ENCODE measurements around the gene WWP2. TPM values are rescaled to one million over a fixed set of nuclear protein-coding genes. Genes with fewer than 3 reads are reported as not detected.

The WWP2 gene
- total RNA-seq, 1 experiment from 2014 or later, result 40.2 TPM

DNA sequence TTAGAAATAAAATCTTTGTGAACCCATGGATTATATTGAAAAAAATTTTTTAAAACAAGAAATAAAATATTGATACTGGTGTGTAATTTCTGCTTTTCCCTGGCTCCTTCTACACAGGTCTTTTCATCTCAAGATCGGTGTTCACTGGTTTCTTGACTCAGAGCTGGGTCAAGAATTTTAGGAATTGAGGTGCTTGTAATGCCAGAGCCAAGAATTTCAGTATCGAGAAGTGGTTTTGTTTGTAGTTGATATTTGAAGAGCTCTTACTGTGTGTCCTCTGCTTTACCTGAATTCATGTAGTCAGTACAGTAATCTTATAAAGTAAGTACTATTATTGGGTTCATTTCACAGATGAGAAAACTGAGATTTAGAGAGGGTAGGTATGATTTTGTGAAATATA is 7.3 kb downstream of the WWP2 start:
- Histone ChIP-seq H3K4me2 (ENCODE audit: insufficient read depth, insufficient read length, low read length) (no peak overlapping the region), H3T11ph (ENCODE audit: low read length) (no peak overlapping the region), H2BK15ac (ENCODE audit: low read depth, low read length) (no peak overlapping the region), H2AFZ (ENCODE audit: low read length) (no peak overlapping the region), H3K79me1 (ENCODE audit: insufficient read depth, low read depth, low read length, poor library complexity, severe bottlenecking) (peaks cover 4% of the 10 kb centered on the region), H3K9me3 (ENCODE audit: control insufficient read depth, low read depth, low read length) (no peaks in the 10 kb centered on the region), H2AK5ac (ENCODE audit: insufficient read length, low read length) (no peak overlapping the region), H3K18ac (ENCODE audit: insufficient read length, low read depth, low read length) (no peak overlapping the region), H4K91ac (ENCODE audit: insufficient read length, low read depth, low read length) (no peak overlapping the region), H4K8ac (replicated peaks; ENCODE audit: insufficient read length, low read depth, low read length) (no peak overlapping the region), H3K23ac (ENCODE audit: insufficient read length, low read depth, low read length) (no peak overlapping the region), H3K27me3 (ENCODE audit: insufficient read depth, low read length) (no peaks in the 10 kb centered on the region), H2BK5ac (ENCODE audit: insufficient read length, low read length) (no peak overlapping the region), H3K79me2 (ENCODE audit: insufficient read depth, low read length) (peaks cover 7% of the 10 kb centered on the region; the same call in 1 of the 2 replicates), H3K9ac (ENCODE audit: extremely low read depth, insufficient read length, low read length) (no peak overlapping the region), H2BK120ac (ENCODE audit: low read depth, low read length, poor library complexity, severe bottlenecking) (no peak overlapping the region), H2BK12ac (ENCODE audit: insufficient read length, low read depth, low read length) (no peak overlapping the region), H3K4ac (ENCODE audit: low read depth, low read length) (no peak overlapping the region), H3K23me2 (ENCODE audit: insufficient read length, low read depth, low read length, poor library complexity, severe bottlenecking) (no peaks in the 10 kb centered on the region), H3K27ac (ENCODE audit: insufficient read length, low read depth, low read length) (no peak overlapping the region), H3K4me1 (ENCODE audit: insufficient read depth, low read length) (no peaks in the 10 kb centered on the region), H2BK20ac (ENCODE audit: low read depth, low read length, poor library complexity, severe bottlenecking) (no peak overlapping the region), H4K5ac (ENCODE audit: insufficient read length, low read depth, low read length) (no peak overlapping the region), H3K56ac (ENCODE audit: insufficient read length, low read depth, low read length) (no peak overlapping the region), H3K14ac (ENCODE audit: insufficient read depth, low read length) (no peak overlapping the region), H4K20me1 (ENCODE audit: control insufficient read depth, insufficient read depth, insufficient read length) (no peaks in the 10 kb centered on the region)
- no CpG with 5 or more reads among the region's 2 CpGs for WGBS (ENCODE audit: extremely low coverage, insufficient read length, low lambda C conversion rate)
- Mint-ChIP-seq H3K4me3 (no peak overlapping the region), H3K27me3 (ENCODE audit: low read depth) (no peaks in the 10 kb centered on the region), H3K36me3 (ENCODE audit: insufficient read depth in 1 of 3, low read depth in 3 of 3) (peaks cover 0 to 2% (median 2%) of the 10 kb centered on the region in 3 experiments; a peak in 4 of 7 replicates), H3K9me3 (peaks cover 0 to 3% of the 10 kb centered on the region in 2 experiments; a peak in 2 of 5 replicates), H3K27ac (no peak overlapping the region), H3K4me1 (peaks cover 6 to 8% of the 10 kb centered on the region in 2 experiments; a peak in 3 of 4 replicates)
- no peak for DNase-seq
- TF ChIP-seq, protein P1, sequence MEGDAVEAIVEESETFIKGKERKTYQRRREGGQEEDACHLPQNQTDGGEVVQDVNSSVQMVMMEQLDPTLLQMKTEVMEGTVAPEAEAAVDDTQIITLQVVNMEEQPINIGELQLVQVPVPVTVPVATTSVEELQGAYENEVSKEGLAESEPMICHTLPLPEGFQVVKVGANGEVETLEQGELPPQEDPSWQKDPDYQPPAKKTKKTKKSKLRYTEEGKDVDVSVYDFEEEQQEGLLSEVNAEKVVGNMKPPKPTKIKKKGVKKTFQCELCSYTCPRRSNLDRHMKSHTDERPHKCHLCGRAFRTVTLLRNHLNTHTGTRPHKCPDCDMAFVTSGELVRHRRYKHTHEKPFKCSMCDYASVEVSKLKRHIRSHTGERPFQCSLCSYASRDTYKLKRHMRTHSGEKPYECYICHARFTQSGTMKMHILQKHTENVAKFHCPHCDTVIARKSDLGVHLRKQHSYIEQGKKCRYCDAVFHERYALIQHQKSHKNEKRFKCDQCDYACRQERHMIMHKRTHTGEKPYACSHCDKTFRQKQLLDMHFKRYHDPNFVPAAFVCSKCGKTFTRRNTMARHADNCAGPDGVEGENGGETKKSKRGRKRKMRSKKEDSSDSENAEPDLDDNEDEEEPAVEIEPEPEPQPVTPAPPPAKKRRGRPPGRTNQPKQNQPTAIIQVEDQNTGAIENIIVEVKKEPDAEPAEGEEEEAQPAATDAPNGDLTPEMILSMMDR (conservative IDR thresholded peaks at IDR 0.05), result no peak

Measured in H9 (cell line).